HepG2 (cell line): ENCODE data around the gene CD276. TPM values are rescaled to one million over a fixed set of nuclear protein-coding genes. Genes with fewer than 3 reads are reported as not detected.
A peak's percentile ranks its signal among the peaks of the same experiment; 100 is the strongest.
"Not testable (repeated sequence)": the region's sequence is repeated elsewhere in the genome, so short reads cannot be mapped to it uniquely, and the experiment has no call there.

ENCODE experiments used
- ATAC-seq: fragments of 200-7000 bp; cut with Tn5 transposase; 3 replicates; pipeline ENCODE4 v1.9.1; 2020; ENCODE audit warnings: mild to moderate bottlenecking, moderate library complexity
- BruUV-seq: library from RNA; stranded (reverse); fragments of 400-500 nt; replicated peaks from 2 replicates; lab custom pipeline; 2021; lab: Mats Ljungman, UMichigan
- CTCF ChIA-PET: fragments of 300-600 bp; formaldehyde crosslinking; extraction: SDS; loops from one replicate; lab custom pipeline; 2021; ENCODE audit warnings: low total read pairs, inconsistent platforms, low intra/inter-chr PET ratio; lab: Yijun Ruan, JAX
- POLR2A ChIA-PET: fragments of 350-600 bp; sonication (Branson Sonifier 250); formaldehyde crosslinking; loops from one replicate; lab custom pipeline; 2020; ENCODE audit warnings: antibody characterized with exemption, inconsistent platforms; lab: Yijun Ruan, JAX
- DNase-seq: peaks from one replicate; pipeline ENCODE4 v3.0.0-alpha.2; 2015; ENCODE audit warnings: low spot score
- FAIRE-seq: peaks from 3 replicates; lab custom pipeline; 2011; peaks lifted over from hg19 to GRCh38; lab: Jason Lieb, UNC
- H2AFZ ChIP-seq: one replicate; pipeline ENCODE4 v1.6.1; 2011; ENCODE audit warnings: low read length, inconsistent platforms
- H3K27ac ChIP-seq: fragments of 300-600 bp; 3 replicates; pipeline ENCODE4 v1.8.0; 2011; ENCODE audit warnings: mixed run types, mild to moderate bottlenecking, mixed read lengths, low read length, inconsistent platforms; ENCODE audit not compliant: insufficient read depth; ENCODE audit errors: extremely low read length
- H3K27me3 ChIP-seq, 2 experiments: fragments of 200-600 bp in 1 of 2; 2 replicates in 1 of 2; 3 replicates in 1 of 2; pipeline versions ENCODE4 v1.6.0 to v1.8.0; 2011; ENCODE audit warnings: low read length in 2 of 2, mild to moderate bottlenecking in 2 of 2, moderate library complexity in 2 of 2, inconsistent platforms in 1 of 2; ENCODE audit not compliant: insufficient read depth in 2 of 2, control insufficient read depth in 1 of 2
- H3K36me3 ChIP-seq, 2 experiments: fragments of 200-600 bp in 1 of 2; replicated peaks in 1 of 2; 2 replicates in 1 of 2; 3 replicates in 1 of 2; pipeline versions ENCODE4 v1.5.1 to v1.8.0; 2011; ENCODE audit warnings: low read length in 2 of 2, inconsistent platforms in 1 of 2; ENCODE audit not compliant: insufficient read depth in 2 of 2, control insufficient read depth in 1 of 2
- H3K4me1 ChIP-seq: 2 replicates; pipeline ENCODE4 v1.5.1; 2012; ENCODE audit warnings: low read length, inconsistent platforms; ENCODE audit not compliant: insufficient read depth
- H3K4me2 ChIP-seq: 2 replicates; pipeline ENCODE4 v1.6.0; 2011; ENCODE audit warnings: low read depth, low read length, inconsistent platforms
- H3K4me3 ChIP-seq, 3 experiments: fragments of 200-600 bp in 1 of 3; sonication (generic), shearing (Covaris generic) in 1 of 3; replicated peaks in 1 of 3; 2 replicates each; pipeline ENCODE4 v1.5.1; 2011 to 2016; ENCODE audit warnings: low read length in 3 of 3, inconsistent platforms in 2 of 3, low read depth in 2 of 3, mild to moderate bottlenecking in 2 of 3, control low read depth in 1 of 3, mixed read lengths in 1 of 3; ENCODE audit not compliant: insufficient read depth in 1 of 3
- H3K79me2 ChIP-seq: one replicate; pipeline ENCODE4 v1.6.1; 2011; ENCODE audit warnings: low read length, inconsistent platforms; ENCODE audit not compliant: insufficient read depth
- H3K9ac ChIP-seq: 2 replicates; pipeline ENCODE4 v1.6.0; 2011; ENCODE audit warnings: mild to moderate bottlenecking, low read depth, low read length, inconsistent platforms; ENCODE audit not compliant: insufficient read depth
- H3K9me3 ChIP-seq: 2 replicates; pipeline ENCODE4 v1.5.1; 2012; ENCODE audit warnings: mild to moderate bottlenecking, low read length
- H4K20me1 ChIP-seq: 2 replicates; pipeline ENCODE4 v1.6.0; 2011; ENCODE audit warnings: inconsistent platforms, mild to moderate bottlenecking, low read length, moderate library complexity; ENCODE audit not compliant: insufficient read depth
- DR1 ChIP-seq: sonication (generic); formaldehyde crosslinking; IDR thresholded peaks from 2 replicates; pipeline ENCODE4 v1.8.0; 2021; ENCODE audit warnings: mild to moderate bottlenecking, missing genetic modification reagents, inconsistent platforms
- HMG20B ChIP-seq: conservative IDR thresholded peaks from 2 replicates; pipeline ENCODE4 v1.6.1; 2016; ENCODE audit warnings: missing genetic modification reagents, missing compliant biosample characterization
- MEIS2 ChIP-seq: sonication (generic); formaldehyde crosslinking; IDR thresholded peaks from 2 replicates; pipeline ENCODE4 v1.9.0; 2021; ENCODE audit warnings: mild to moderate bottlenecking, missing genetic modification reagents
- NR1H2 ChIP-seq: sonication (generic); formaldehyde crosslinking; IDR thresholded peaks from 2 replicates; pipeline ENCODE4 v1.8.1; 2022; ENCODE audit warnings: low read depth, missing genetic modification reagents, borderline replicate concordance
- TBX3 ChIP-seq: fragments of 450-650 bp; IDR thresholded peaks from 2 replicates; pipeline ENCODE4 v1.6.1; 2017; ENCODE audit warnings: antibody characterized with exemption, mild to moderate bottlenecking, inconsistent platforms, borderline replicate concordance
- TCF7L2 ChIP-seq: IDR thresholded peaks from 2 replicates; pipeline ENCODE4 v1.6.1; 2011; ENCODE audit warnings: mild to moderate bottlenecking, low read depth, low read length, moderate library complexity
- ZKSCAN8 ChIP-seq: IDR thresholded peaks from 2 replicates; pipeline ENCODE4 v1.6.1; 2016; ENCODE audit warnings: borderline replicate concordance, missing genetic modification reagents, missing compliant biosample characterization
- ZNF180 ChIP-seq: sonication (generic); formaldehyde crosslinking; IDR thresholded peaks from 2 replicates; pipeline ENCODE4 v1.4.0; 2020; ENCODE audit warnings: low read depth, missing genetic modification reagents, borderline replicate concordance
- ZNF451 ChIP-seq: sonication (generic); formaldehyde crosslinking; IDR thresholded peaks from 2 replicates; pipeline ENCODE4 v1.5.0; 2020; ENCODE audit warnings: mild to moderate bottlenecking, missing genetic modification reagents
- WGBS: methylation state at CpG from one replicate; pipeline ENCODE4 v1.1.6; 2017; ENCODE audit warnings: low lambda C conversion rate; 5-methylcytosine and 5-hydroxymethylcytosine counted together
- in situ Hi-C: cut with HindIII; loops from 2 replicates; pipeline ENCODE4 v1.10.0; 2017; ENCODE audit warnings: low pct_unique_long_range_greater_than_20kb; ENCODE audit not compliant: extremely low pct_ligation_motif_present
- intact Hi-C: fragments of 100-400 bp; cut with micrococcal nuclease; formaldehyde crosslinking; loops from one replicate; pipeline ENCODE4 v1.10.0; 2022; ENCODE audit not compliant: unreplicated experiment
- polyA plus RNA-seq, 8 experiments: library from polyadenylated mRNA; depleted of rRNA in 3 of 8; stranded (reverse) in 7 of 8; unstranded in 1 of 8; fragments of >200 nt; fragmentation: Illumina TruSeq in 4 of 8; extraction: Trizol in 4 of 8; gene quantifications; 2 replicates each; pipeline versions ENCODE4 v1.2.1 to v1.2.3, GENCODE V29; 2011 to 2016; ENCODE audit warnings: low read depth in 4 of 8, missing spikeins in 1 of 8, mixed read lengths in 1 of 8; ENCODE audit not compliant: insufficient read depth in 1 of 8
- total RNA-seq, 5 experiments: library from RNA; depleted of rRNA; stranded (reverse); fragments of >200 nt; fragmentation: Illumina TruSeq; extraction: Trizol; gene quantifications; 2 replicates each; pipeline ENCODE4 v1.2.3, GENCODE V29; 2016; ENCODE audit warnings: low read depth in 1 of 5
- TF ChIP-seq, protein P1 (sequence below): IDR thresholded peaks from 2 replicates; pipeline ENCODE4 v1.6.1; 2018; ENCODE audit warnings: missing genetic modification reagents
- TF ChIP-seq, protein P2 (sequence below): sonication (generic); formaldehyde crosslinking; IDR thresholded peaks from 2 replicates; pipeline ENCODE4 v1.5.0; 2020; ENCODE audit warnings: mild to moderate bottlenecking, missing genetic modification reagents

CD276 gene
- total and polyA plus RNA-seq, 2 of the 13 experiments (the other 11 are each of a cell fraction or from before 2014, with no cell fraction given), result 24.6 to 55.2 TPM

DNA sequence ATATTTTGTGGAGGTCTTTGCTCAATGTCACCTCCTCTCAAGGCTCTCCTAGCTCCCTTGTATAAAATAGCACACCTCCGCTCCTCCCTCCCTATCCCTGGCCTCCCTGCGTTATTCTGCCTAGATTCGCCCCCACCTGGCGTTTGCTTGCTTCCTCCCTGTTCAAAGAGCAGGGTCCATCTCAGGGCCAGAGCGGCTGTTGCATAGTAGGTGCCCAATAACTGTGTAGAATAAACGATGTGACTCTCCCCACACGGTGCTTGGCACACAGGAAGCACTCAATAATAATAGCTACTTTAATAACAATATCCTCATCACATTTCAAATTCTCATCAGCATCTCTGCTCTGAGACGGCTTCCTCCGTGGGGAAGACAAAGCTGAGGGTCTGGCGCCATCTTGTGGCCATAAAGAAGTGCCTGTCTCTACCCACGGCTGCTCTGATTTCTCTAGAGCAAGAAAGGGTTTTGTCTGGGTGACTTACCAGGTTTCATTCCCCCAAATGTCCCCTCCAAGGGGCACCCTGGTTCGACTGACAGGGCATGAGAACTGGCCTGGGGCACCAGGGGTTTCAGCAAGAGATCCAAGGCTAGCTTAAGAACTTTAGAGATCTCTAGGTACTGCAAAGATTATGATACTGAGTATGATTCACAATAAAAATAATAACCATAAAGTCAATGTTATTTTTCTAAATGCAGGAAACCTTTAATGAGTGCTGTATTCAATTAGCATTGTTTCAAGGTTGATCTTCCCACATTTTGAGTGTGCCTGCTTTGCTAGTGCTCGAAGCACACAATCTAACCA, 16.1 kb downstream of the CD276 start (continued):
- 0 out of 2 replicates have a peak, but pooled peaks have one; percentile 34 for TF ChIP-seq ZKSCAN8 (CRISPR knock-in tag)
- TF ChIP-seq ZNF451 (CRISPR knock-in tag), result no peak
- TF ChIP-seq, protein P1, sequence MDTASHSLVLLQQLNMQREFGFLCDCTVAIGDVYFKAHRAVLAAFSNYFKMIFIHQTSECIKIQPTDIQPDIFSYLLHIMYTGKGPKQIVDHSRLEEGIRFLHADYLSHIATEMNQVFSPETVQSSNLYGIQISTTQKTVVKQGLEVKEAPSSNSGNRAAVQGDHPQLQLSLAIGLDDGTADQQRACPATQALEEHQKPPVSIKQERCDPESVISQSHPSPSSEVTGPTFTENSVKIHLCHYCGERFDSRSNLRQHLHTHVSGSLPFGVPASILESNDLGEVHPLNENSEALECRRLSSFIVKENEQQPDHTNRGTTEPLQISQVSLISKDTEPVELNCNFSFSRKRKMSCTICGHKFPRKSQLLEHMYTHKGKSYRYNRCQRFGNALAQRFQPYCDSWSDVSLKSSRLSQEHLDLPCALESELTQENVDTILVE (CRISPR knock-in tag), result peak; percentile 60; the same call in 1 of the 2 replicates
- TF ChIP-seq, protein P2, sequence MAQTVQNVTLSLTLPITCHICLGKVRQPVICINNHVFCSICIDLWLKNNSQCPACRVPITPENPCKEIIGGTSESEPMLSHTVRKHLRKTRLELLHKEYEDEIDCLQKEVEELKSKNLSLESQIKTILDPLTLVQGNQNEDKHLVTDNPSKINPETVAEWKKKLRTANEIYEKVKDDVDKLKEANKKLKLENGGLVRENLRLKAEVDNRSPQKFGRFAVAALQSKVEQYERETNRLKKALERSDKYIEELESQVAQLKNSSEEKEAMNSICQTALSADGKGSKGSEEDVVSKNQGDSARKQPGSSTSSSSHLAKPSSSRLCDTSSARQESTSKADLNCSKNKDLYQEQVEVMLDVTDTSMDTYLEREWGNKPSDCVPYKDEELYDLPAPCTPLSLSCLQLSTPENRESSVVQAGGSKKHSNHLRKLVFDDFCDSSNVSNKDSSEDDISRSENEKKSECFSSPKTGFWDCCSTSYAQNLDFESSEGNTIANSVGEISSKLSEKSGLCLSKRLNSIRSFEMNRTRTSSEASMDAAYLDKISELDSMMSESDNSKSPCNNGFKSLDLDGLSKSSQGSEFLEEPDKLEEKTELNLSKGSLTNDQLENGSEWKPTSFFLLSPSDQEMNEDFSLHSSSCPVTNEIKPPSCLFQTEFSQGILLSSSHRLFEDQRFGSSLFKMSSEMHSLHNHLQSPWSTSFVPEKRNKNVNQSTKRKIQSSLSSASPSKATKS, result no peak
- no peak for TF ChIP-seq TCF7L2
- TF ChIP-seq TBX3, result no peak
- TF ChIP-seq HMG20B, result no peak
- no peak for TF ChIP-seq ZNF180 (CRISPR knock-in tag)
- TF ChIP-seq NR1H2 (CRISPR knock-in tag), result no peak
- TF ChIP-seq MEIS2 (CRISPR knock-in tag), result no peak
- no peak for TF ChIP-seq DR1 (CRISPR knock-in tag)
- TF ChIP-seq, all 625 proteins: peak for 26

GRCh38 chr15:73702311-73703239, 18.4 kb downstream of the CD276 start:
- in situ Hi-C loops, result loop anchor here (10.0 kb wide), 1 partner anchor 398 kb away; no protein-coding TSS in a partner anchor
- FAIRE-seq, H3K9ac ChIP-seq, DNase-seq, H3K4me1 ChIP-seq, H2AFZ ChIP-seq, H3K27me3 ChIP-seq, ATAC-seq, POLR2A ChIA-PET, H3K9me3 ChIP-seq, BruUV-seq, H3K4me2 ChIP-seq, H4K20me1 ChIP-seq, H3K79me2 ChIP-seq, H3K4me3 ChIP-seq, H3K27ac ChIP-seq: not testable (repeated sequence)
- intact Hi-C loops, result loop anchor here (5.0 kb wide), 1 partner anchor 65 kb away; no protein-coding TSS in a partner anchor
- WGBS, result 91% methylated on average over 7 of the region's 33 CpGs
- CTCF ChIA-PET, result interaction anchor here (1.6 kb wide), 1 partner anchor 25 kb away, joined by 4 read pairs; no protein-coding TSS in a partner anchor
- H3K36me3 ChIP-seq, result peaks cover 9 to 30% of the 10 kb centered on the region in 2 experiments; a peak in 4 of 5 replicates
